Lung (tissue), 12 donors: ENCODE measurements around the gene RNMT. TPM values are rescaled to one million over a fixed set of nuclear protein-coding genes. Genes with fewer than 3 reads are reported as not detected.

Experiments used
- ATAC-seq: fragments of 200-7000 bp; cut with Tn5 transposase; one replicate; pipeline ENCODE4 v1.9.1; 2020; ENCODE audit warnings: moderate number of reproducible peaks; ENCODE audit not compliant: insufficient read depth, low FRiP score
- DNase-seq, 3 donors: peaks; one replicate each; pipeline ENCODE4 v3.0.0-alpha.2; 2013 to 2017
- H3K27ac ChIP-seq, 2 donors: one replicate each; pipeline ENCODE4 v1.5.1; 2013; ENCODE audit warnings: mild to moderate bottlenecking in 2 of 2, moderate library complexity in 2 of 2, control low read depth in 1 of 2, inconsistent platforms in 1 of 2, low read depth in 1 of 2, low read length in 1 of 2
- H3K27me3 ChIP-seq, 3 donors: one replicate each; pipeline ENCODE4 v1.5.1; 2013; ENCODE audit warnings: low read length in 2 of 3; ENCODE audit not compliant: control insufficient read depth in 3 of 3, insufficient read depth in 3 of 3
- H3K36me3 ChIP-seq, 4 donors: one replicate each; pipeline ENCODE4 v1.5.1; 2013; ENCODE audit warnings: low read length in 4 of 4, mild to moderate bottlenecking in 1 of 4, moderate library complexity in 1 of 4; ENCODE audit not compliant: control insufficient read depth in 4 of 4, insufficient read depth in 4 of 4
- H3K4me1 ChIP-seq, 5 donors: one replicate each; pipeline ENCODE4 v1.5.1; 2013; ENCODE audit warnings: low read length in 5 of 5, mild to moderate bottlenecking in 2 of 5, moderate library complexity in 1 of 5; ENCODE audit not compliant: control insufficient read depth in 5 of 5, insufficient read depth in 5 of 5
- H3K4me3 ChIP-seq: one replicate; pipeline ENCODE4 v1.5.1; 2013; ENCODE audit warnings: mild to moderate bottlenecking, control low read depth, moderate library complexity
- H3K9ac ChIP-seq, 2 donors: one replicate each; pipeline ENCODE4 v1.5.1; 2013; ENCODE audit warnings: low read length in 2 of 2, control low read depth in 1 of 2; ENCODE audit not compliant: insufficient read depth in 1 of 2
- H3K9me3 ChIP-seq, 4 donors: one replicate each; pipeline ENCODE4 v1.5.1; 2013; ENCODE audit warnings: low read length in 3 of 4, mild to moderate bottlenecking in 1 of 4, moderate library complexity in 1 of 4; ENCODE audit not compliant: control insufficient read depth in 4 of 4, insufficient read depth in 3 of 4
- WGBS, 2 donors: extraction: QIAGEN DNeasy Blood & Tissue Kit; methylation state at CpG; one replicate each; pipeline ENCODE4 v1.1.7; 2013; 5-methylcytosine and 5-hydroxymethylcytosine counted together
- polyA plus RNA-seq, 2 donors: library from polyadenylated mRNA; stranded (reverse); fragments of 200-250 nt; gene quantifications; one replicate each; pipeline ENCODE4 v1.2.1, GENCODE V29; 2013
- total RNA-seq, 2 donors: library from RNA; depleted of rRNA in 1 of 2; stranded (reverse); fragments of >200 nt in 1 of 2; gene quantifications; one replicate each; pipeline ENCODE4 v1.2.1, GENCODE V29; 2014 to 2021
- TF ChIP-seq, protein P1 (sequence below): IDR thresholded peaks from 2 replicates; pipeline ENCODE4 v1.5.1; 2012; ENCODE audit warnings: mild to moderate bottlenecking; ENCODE audit errors: control extremely low read depth, extremely low read depth
- donor health status: control.
- donor health status: control.
- donor health status: Bipolar disorder and iron deficiency.
- donor health status: healthy.
- donor health status: DM: yes; HTN: yes; CAD: no.

Gene RNMT
- total and polyA plus RNA-seq, 4 donors: 9.1 to 39.8 (median 17.7) TPM

DNA sequence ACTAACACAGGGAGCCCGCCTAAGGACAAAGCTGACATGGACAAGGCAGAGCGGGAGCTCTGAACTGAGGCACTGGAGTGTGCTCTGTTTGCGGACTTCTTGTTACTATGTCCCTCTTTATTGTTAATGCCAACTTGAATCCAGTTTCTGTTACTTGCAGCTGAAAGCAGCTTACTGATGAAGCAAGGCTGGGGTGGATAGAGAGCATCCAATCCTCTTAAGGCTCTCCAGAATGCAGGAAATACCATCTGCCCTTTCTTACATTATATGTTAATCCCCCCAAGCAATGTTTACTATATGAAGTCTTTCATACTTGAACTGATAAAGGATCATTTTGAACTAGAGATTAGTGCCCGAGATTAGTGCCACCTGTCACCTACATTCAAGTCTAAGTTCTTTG is 9.6 kb upstream of the RNMT start:
- no peaks in the 10 kb centered on the region for H3K36me3 ChIP-seq
- WGBS, 2 donors: 90 to 93% methylated on average over 4 of the region's 4 CpGs
- no peak overlapping the region for H3K4me3 ChIP-seq
- H3K9me3 ChIP-seq: peaks cover 0 to 3% (median 1%) of the 10 kb centered on the region in 4 donors
- DNase-seq: no peak
- H3K9ac ChIP-seq: no peak overlapping the region
- ATAC-seq: no peak
- H3K27me3 ChIP-seq: no peaks in the 10 kb centered on the region
- peaks cover 0 to 6% (median 0%) of the 10 kb centered on the region in 5 donors for H3K4me1 ChIP-seq
- no peak overlapping the region for H3K27ac ChIP-seq
- TF ChIP-seq, protein P1, sequence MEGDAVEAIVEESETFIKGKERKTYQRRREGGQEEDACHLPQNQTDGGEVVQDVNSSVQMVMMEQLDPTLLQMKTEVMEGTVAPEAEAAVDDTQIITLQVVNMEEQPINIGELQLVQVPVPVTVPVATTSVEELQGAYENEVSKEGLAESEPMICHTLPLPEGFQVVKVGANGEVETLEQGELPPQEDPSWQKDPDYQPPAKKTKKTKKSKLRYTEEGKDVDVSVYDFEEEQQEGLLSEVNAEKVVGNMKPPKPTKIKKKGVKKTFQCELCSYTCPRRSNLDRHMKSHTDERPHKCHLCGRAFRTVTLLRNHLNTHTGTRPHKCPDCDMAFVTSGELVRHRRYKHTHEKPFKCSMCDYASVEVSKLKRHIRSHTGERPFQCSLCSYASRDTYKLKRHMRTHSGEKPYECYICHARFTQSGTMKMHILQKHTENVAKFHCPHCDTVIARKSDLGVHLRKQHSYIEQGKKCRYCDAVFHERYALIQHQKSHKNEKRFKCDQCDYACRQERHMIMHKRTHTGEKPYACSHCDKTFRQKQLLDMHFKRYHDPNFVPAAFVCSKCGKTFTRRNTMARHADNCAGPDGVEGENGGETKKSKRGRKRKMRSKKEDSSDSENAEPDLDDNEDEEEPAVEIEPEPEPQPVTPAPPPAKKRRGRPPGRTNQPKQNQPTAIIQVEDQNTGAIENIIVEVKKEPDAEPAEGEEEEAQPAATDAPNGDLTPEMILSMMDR: no peak

DNA sequence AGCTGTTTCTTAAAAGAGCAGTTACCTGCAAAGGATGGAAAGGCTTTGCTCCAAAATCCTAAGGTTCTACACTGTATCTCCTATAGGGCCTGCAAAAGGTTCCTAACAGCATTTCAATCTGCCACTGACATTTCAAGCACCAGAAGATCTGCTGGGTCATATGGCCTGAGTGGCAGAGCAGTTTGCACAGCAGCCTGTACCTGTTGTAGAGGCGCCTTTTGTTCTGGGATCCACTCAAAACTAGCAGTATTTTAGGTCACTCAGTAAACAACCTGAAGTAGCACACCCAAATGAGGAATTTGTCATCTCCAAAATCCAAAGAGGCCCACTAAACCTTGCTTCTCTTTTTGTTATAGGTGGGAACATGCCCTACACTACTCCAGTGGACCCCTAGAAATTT is 6.3 kb upstream of the RNMT start:
- TF ChIP-seq, protein P1: no peak
- no peak for ATAC-seq
- Histone ChIP-seq H3K27me3 (no peaks in the 10 kb centered on the region), H3K4me1 (peaks cover 0 to 3% (median 2%) of the 10 kb centered on the region in 5 donors), H3K9me3 (peaks cover 0 to 3% (median 1%) of the 10 kb centered on the region in 4 donors), H3K36me3 (no peaks in the 10 kb centered on the region), H3K4me3 (no peak overlapping the region), H3K9ac (no peak overlapping the region), H3K27ac (no peak overlapping the region)
- 71 to 93% methylated on average over 1 of the region's 1 CpG for WGBS, 2 donors
- DNase-seq: no peak

DNA sequence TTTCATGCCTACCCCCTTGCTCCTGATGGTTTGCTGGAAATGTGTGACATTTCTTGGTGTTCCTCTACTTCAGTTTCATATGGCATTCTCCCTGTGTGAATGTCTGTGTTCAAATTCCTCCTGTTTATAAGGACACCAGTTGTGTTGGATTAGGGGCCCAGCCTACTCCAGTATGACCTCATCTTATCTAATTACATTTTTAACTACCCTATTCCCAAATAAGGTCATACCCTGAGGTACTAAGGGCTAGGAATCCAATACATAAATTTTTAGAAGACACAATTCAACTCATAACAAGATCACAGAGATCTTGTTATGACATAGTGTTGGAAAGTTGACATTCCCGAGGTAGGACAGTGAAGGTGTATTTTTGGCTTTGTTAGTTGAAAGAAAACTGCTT is 5.6 kb upstream of the RNMT start:
- DNase-seq (no peak), ATAC-seq (no peak)
- H3K9ac ChIP-seq: no peak overlapping the region
- 89 to 94% methylated on average over 1 of the region's 1 CpG for WGBS, 2 donors
- H3K4me3 ChIP-seq: no peak overlapping the region
- TF ChIP-seq, protein P1: no peak
- H3K27me3 ChIP-seq: no peaks in the 10 kb centered on the region
- H3K36me3 ChIP-seq: no peaks in the 10 kb centered on the region
- H3K4me1 ChIP-seq: peaks cover 0 to 9% (median 3%) of the 10 kb centered on the region in 5 donors
- peaks cover 0 to 3% (median 1%) of the 10 kb centered on the region in 4 donors for H3K9me3 ChIP-seq
- no peak overlapping the region for H3K27ac ChIP-seq
